HG03108 (cell line): ENCODE data around the gene MYBBP1A.

Source experiments
- ATAC-seq: cut with Tn5 transposase; IDR thresholded peaks from one replicate; pipeline ENCODE4 v1.9.1; 2021; ENCODE audit warnings: moderate library complexity; ENCODE audit not compliant: unreplicated experiment

The MYBBP1A gene

DNA sequence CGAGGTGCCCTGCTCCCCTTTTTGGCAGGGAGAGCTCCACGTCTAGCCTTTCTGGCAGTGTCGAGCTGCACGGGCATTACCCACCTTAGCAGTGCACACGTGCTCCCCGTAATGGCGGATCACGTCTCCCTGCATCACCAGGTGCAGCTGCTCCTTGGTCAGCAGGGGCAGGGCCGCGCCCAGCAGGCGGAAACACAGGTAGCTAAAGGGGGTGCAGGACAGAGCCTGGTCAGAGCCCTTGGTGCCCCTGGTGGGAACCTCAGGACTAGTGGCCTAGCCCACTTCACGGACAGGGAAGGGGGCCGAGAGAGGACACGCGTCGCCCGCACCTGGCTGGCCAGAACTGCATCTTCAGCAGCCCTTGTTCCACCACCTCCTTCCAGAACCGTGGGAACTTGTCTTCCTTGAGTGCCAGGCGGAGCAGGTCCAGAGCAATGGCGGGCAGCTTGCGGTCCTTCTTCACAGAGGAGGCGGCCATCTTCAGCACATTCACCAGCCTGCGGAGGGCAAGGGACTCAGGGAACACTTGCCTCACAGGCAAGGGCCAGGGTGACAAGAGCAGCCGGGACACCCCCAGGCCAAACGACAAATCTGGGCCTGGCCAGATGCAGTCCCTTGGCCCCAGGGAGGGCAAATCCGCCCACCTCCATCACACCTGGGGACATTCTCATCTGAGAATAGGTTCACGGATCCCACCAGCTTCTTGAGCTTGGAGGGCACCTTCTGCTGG lies 3.2 kb downstream of the MYBBP1A start:
- ATAC-seq = no peak

DNA sequence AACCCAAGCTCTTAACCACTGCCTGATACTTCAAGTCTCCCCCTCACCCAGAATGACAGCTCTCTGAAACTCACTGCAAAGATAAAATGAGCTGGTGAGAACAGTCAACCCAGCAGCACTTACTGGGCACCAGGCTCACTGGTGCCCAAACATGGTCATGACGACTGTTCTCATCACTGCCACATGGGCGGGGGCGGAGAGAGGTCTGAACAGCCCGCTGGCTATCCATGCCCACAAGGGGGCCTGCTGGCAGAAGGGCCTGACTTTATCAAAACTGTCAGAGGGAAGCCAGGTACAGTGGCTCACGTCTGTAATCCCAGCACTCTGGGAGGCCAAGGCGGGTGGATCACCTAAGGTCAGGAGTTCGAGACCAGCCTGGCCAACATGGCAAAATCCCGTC lies 4.0 kb downstream of the MYBBP1A start:
- ATAC-seq = no peak

DNA sequence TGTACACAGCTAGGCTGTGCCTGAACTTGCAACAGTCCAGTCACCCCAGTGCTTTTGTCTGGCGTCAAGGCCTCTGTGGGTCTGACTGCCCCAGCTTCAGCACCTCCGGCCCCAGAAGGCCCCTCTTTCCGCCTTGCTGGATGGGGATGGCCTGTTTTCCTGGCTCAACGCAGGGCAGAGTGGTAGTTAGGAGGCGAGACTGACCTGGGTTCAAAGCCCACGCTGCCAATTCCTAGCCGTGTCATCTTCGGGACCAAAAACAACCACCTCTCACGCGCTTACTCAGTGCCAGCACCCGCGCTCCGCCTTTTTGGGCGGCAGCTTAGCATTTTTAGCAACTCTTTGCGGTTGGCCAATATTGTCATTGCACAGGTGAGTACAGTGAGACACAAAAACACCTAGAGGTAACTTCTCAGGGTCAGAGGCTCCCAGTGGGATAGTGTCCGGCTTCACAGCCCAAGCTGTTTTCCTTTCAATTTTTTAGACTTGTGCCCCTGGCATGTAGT lies 4.6 kb downstream of the MYBBP1A start:
- ATAC-seq = no peak

- no peak for ATAC-seq
Measured at GRCh38 chr17:4549781-4550533, 5.2 kb downstream of the MYBBP1A start.

GRCh38 chr17:4548721-4549531 lies 6.3 kb downstream of the MYBBP1A start:
- ATAC-seq = no peak

- ATAC-seq = no peak
Measured at GRCh38 chr17:4548061-4548461, 7.1 kb downstream of the MYBBP1A start.

DNA sequence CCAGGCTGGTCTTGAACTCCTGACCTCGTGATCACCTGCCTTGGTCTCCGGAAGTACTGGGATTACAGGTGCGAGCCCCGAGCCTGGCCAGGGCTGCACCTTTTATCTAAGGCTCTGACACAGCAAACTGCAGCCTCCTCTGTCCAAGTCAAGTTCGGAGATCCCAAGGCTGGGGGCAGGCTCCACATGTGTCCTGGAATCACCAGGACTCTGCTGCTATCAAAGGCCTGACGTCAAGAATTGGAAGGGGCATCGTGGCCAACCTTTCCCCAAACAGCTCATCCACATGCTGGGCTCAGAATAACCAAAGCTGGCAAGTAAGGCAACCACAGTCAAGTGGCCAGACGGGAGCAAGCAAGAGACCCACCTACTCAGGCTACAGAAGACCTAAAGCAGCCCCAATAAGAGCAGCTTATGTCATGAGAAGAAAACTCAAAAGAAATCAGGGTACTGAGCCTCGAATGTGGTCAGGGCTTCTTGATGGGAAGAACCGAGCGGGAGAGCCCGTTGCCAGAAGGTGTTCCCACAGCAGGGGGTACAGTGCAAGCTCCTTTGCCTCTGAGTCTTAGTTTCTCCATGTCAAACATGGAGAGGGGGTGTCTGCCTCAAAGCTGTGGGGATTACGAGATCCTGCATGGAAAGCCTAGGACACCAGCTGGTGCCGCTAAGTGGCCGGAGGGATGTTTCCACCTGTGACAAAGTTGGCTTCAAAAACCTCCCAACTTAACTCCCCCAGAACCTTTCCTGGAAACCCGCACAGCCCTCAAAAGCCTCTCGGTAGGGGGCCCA lies 7.9 kb downstream of the MYBBP1A start:
- no peak for ATAC-seq

DNA sequence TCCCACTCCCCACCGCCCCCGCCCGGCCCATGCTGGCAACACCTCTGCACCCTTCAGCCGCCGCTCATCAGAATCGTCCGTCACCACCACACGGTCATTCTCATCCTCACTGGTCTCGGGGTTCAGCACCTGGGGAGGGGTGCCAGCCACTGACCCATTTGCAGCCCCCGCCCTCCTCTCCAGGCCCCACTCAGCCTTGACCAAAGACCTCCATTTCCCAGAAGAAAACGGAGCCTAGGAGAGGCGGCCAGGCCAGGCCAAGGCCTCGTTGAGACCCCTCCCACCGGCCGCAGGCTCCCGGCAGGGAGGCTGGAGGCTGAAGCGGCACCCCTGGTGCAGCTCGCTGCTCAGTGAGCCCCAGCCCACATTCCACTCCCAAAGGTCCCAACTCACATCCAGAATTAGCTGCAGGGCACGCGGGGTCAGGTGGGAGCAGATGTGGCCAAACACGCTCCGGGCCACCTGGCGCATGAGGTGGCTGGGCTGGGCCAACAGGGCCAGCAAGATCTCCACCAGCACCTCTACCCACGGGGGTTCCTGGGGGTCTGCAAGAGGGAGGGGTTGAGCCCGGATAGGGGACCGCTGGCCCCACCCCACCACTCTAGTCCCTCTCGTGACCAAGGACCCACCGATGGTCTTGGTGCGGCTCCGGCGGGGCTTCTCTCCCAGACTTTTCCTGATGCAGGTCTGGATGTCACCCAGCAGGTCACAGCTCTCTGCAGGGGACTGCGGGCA lies 9.8 kb downstream of the MYBBP1A start:
- ATAC-seq = no peak

- ATAC-seq = no peak
Measured at GRCh38 chr17:4544951-4545216, 10.3 kb downstream of the MYBBP1A start.

- no peak for ATAC-seq
Measured at GRCh38 chr17:4544135-4544950, 10.8 kb downstream of the MYBBP1A start.

- ATAC-seq = no peak
Measured at GRCh38 chr17:4543557-4544026, 11.6 kb downstream of the MYBBP1A start.

DNA sequence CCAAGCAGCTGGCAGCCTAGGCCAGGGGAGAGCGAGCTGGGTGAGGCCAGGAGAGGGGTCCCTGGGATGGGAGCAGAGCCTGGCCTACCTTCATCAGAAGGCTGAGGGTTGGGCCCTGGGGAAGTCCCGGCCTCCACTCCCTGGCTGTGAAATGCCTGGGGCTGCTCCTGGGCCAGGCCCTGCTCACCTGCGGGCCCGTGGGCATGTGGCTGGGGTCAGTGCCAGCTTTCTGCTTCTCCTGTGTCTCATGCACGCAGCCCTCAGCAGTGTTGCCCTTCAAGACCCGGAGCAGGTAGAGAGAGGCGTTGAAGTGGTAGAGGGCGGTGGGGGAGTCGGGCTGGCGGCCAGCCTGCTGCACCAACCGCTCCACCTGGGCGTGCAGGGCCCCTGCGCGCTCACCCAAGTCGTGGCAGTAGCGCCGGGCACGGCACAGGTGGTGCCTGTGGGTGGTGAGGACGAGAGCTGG lies 12.4 kb downstream of the MYBBP1A start:
- no peak for ATAC-seq

- ATAC-seq = no peak
Measured at GRCh38 chr17:4542003-4542725, 13.0 kb downstream of the MYBBP1A start.

DNA sequence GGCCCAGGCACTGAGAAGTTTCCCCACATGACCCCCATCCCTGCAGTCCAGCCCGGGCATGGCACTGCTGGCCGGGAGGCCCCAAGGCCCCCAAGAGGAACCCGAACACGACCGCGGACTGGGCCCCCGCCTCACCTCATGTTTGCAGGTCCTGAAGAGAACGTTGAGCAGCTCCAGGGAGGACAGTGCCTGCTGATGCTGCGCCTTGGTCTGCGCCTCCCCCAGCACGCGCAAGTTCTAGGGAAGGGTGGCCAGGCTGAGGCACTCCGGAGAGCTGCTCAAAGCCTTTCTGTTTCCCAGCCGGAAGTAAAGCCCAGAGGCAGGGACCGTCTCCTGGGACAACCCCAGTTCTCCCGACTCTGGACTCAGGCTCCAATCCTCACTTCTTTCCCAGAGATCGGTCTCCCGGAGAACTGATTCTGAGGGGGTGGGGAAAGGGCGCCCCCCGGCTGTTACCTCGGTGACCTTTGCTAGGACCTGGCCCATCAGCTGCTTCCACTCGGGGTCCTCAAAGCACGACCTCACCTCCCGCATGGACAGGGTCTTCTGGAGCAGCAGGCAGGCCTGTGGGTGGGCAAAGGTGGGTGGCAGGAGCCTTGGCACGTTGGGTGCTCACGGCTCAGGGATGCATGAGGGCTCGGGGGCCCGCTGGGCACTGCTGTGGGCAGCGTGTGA lies 13.7 kb downstream of the MYBBP1A start:
- no peak for ATAC-seq

DNA sequence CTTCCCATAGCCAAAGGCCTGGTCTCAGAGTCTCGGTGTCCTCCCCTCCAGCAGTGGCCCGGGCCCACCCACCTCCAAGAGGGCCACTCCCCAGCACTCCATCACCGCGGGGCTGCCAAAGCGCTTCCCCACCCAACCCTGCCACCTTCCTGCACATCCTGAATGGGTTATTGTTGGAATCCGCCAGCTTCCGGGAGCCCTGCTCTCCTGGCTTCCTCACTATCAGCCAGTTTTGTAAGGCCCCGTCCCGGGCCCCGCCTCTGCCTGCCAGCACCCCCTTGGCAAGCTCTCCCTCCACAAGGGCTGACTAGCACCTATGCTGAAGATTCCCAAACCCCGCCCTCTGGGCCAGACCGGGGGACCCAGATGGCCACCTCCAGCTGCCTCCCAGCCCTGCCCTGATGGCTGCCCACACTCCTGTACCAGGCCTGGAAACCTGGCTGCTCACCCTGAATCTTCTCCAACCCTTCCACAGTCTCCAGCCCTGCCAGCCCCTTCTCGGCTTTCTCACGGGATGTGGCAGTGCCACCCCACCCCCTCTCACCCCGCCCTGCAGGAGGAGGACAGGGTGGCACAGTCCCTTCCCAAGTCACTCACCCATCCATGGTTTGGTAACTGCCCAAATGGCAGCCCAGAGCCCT lies 14.4 kb downstream of the MYBBP1A start:
- no peak for ATAC-seq

- no peak for ATAC-seq
Measured at GRCh38 chr17:4540224-4540651, 14.9 kb downstream of the MYBBP1A start.

DNA sequence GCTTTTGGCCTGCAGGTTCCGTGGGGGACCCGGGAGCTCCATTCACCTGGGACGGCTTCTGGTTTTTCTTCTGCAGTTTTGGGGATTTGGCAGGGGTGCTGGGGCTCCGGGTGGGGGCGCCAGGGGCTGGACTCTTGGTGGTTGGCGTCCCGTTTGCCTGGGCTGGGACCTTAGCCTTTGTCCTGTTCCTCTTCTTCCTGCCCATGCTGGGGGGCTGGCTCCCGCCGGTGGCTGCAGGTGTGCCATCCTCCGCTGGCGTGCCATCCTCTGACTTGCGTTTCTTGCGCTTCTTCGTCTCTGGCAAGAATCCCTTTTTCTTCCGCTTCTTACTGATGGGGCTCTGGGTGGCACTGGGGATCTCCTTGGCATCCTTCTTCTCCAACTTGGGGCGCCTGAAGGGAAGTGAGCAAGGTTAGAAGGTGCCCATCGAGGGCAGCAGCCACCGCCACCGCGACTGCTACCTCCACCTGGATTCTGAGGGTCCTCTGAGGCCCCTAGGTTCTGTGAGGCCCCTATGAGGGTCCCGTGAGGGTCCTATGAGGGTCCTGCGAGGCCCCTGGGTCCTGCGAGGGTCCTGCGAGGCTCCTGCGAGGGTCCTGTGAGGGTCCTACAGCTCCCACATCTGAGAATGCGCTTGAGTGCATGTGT lies 15.5 kb downstream of the MYBBP1A start:
- no peak for ATAC-seq
